HG02840 (cell line): ENCODE measurements around the gene KIAA0513.
"Not testable (repeated sequence)": the region's sequence is repeated elsewhere in the genome, so short reads cannot be mapped to it uniquely, and the experiment has no call there.

ENCODE experiments used
- ATAC-seq: cut with Tn5 transposase; IDR thresholded peaks from one replicate; pipeline ENCODE4 v1.9.1; 2021; ENCODE audit warnings: mild to moderate bottlenecking, moderate library complexity, moderate number of reproducible peaks; ENCODE audit not compliant: unreplicated experiment, low FRiP score

The KIAA0513 gene

GRCh38 chr16:85027958-85028684 lies 526 bp downstream of the KIAA0513 start:
- peak; percentile 32 for ATAC-seq

DNA sequence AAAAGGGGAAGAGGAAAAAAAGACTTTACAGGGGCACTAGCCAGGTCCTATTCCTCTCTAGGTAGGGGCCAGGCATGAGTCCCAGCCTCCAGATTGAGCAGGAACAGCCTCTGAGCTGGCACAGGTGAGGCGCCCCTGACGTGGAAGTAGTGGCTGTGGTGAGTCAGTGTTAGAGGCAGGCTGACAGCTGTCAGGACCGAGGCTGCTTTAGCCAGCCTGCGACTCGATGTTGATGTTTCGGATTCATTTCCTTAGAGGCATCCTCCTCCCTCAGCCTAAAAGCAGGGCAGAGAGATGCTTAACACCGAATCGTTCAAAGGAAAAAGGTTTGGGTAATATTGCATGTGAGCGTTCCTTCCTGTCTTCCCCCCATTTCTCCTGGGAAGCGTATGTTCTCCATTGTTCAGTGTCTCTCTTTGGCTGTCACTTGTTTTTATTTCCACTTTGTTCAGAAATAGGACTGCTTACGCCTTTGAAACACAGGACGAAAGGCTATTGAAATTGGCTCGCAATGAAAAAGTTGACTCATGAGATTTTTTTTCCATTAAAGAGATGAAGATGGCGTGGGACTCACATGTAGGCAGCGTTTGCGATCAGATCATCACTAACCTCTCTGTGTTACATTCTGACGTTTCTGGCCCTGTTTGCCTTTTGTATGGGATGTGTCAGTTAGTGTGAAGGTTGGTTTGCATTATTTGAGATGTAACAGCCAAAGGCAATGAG lies 1.3 kb downstream of the KIAA0513 start:
- no peak for ATAC-seq

DNA sequence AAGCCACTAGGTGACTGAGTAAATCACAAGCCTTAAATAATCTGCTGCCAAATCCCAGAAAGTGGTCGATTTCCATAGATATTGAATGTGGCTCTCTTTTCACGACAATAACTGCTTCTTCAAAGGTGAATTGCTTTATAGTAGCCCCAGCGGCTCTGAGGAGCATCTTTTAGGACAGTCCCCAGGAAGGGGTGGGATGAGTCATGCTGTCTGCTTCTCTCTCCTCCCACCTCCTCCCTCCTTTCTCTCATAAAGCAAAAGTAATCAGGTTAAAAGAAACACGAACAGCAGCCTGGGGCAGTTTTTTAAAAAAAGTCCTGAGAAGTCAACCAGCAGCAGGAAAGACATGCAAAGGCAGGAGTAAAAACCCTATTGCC lies 1.8 kb downstream of the KIAA0513 start:
- no peak for ATAC-seq

DNA sequence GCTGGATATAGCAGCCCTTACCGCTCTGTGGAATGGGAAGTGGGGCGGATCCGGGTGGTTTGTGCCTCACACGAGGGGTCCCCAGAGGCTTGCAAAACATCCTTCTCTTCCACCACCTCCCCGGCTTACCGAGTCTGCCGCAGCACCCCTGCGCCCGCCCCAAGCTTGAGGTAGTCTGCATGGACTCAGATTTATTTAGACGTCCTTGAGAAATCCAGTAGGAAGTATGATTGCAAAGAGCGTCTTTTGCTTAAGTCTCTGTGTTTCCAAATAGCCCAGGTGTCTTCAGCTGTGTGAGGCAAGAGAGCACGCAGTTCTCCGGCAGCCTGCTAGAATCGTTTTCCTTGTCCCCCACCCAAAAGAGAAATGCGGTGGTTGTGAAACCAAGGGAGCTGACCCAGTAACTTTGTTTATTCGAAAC lies 2.4 kb downstream of the KIAA0513 start:
- ATAC-seq = no peak

GRCh38 chr16:85031451-85031850 lies 3.9 kb downstream of the KIAA0513 start:
- ATAC-seq = no peak

DNA sequence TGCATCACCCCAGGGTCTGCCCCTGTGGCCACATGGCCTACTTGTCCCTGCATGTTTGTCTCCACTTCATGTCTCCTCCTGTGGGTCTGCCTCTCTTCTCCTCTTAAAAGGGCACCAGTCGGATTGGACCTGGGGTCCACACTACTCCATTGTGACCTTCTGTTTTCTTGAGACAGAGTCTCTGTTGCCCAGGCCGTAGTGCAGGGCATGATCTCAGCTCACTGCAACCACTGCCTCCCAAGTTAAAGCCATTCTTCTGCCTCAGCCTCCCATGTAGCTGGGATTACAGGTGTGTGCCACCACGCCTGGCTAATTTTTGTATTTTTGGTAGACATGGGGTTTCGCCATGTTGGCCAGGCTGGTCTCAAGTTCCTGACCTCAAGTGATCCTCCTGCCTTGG lies 4.6 kb downstream of the KIAA0513 start:
- not testable (repeated sequence) for ATAC-seq

GRCh38 chr16:85033171-85033570 lies 5.6 kb downstream of the KIAA0513 start:
- ATAC-seq = no peak

GRCh38 chr16:85034591-85035433 lies 7.2 kb downstream of the KIAA0513 start:
- ATAC-seq = no peak

- ATAC-seq = no peak
These were observed 8.8 kb downstream of the KIAA0513 start for GRCh38 chr16:85036236-85037049.

DNA sequence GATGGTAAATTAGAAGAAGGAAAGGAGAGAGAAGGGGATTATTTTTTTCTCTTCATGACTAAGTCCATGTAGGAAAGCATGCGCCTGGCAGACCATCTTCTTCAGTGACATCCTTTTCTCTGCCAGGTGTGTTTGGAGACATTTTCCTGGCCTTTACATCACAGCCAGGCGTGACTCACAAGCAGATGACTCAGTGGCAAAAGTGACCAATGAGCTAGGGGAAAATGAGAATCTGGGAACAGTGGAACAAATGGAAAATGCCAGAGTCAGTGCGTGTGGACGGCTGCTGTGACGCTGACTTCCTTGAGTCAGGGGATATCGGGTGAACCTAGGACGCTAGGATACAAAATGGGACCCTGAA lies 9.4 kb downstream of the KIAA0513 start:
- no peak for ATAC-seq

DNA sequence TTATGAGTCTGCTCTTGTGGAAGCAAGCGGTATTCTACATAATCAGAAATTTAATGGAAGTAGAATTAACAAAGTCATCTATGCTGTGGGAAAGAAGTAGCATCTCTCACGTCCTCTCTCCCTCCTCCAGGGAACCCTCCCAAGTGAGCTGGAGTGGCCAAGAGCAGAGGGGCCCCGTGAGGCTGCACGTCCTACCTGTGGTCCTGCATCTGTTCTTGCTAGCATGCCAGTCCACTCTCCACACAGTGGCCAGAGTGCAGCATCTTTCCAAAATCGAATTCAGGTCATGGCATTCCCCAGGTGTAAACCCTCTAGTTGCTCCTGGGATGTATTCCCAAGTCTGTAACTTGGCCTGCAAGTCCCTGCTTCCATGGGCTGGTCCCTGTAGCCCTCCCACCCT lies 10.1 kb downstream of the KIAA0513 start:
- ATAC-seq = no peak

DNA sequence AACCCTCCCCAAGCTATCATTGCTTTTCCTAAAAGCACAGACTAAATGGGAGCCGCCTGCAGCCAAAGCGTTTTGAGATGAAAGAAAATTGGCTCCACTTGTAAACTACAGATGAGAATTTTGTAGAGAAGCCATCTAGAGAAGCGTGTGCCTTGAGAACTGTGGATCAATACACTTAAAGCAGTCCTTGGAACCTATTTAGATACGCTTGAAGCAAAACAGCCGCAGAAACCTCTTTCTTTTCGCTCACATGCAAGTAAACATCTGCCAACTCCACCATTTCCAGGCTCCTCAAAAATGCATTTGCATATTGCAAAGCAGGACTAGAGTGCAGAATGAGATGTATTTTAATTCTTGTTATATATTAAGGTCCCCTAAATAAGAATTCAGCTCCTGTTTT lies 13.1 kb downstream of the KIAA0513 start:
- no peak for ATAC-seq

GRCh38 chr16:85041219-85042166 lies 13.9 kb downstream of the KIAA0513 start:
- no peak for ATAC-seq

- ATAC-seq = no peak
These were observed 14.6 kb downstream of the KIAA0513 start for GRCh38 chr16:85042167-85042526.

GRCh38 chr16:85042606-85043005 lies 15.0 kb downstream of the KIAA0513 start:
- no peak for ATAC-seq

- no peak for ATAC-seq
These were observed 17.5 kb downstream of the KIAA0513 start for GRCh38 chr16:85045077-85045476.

DNA sequence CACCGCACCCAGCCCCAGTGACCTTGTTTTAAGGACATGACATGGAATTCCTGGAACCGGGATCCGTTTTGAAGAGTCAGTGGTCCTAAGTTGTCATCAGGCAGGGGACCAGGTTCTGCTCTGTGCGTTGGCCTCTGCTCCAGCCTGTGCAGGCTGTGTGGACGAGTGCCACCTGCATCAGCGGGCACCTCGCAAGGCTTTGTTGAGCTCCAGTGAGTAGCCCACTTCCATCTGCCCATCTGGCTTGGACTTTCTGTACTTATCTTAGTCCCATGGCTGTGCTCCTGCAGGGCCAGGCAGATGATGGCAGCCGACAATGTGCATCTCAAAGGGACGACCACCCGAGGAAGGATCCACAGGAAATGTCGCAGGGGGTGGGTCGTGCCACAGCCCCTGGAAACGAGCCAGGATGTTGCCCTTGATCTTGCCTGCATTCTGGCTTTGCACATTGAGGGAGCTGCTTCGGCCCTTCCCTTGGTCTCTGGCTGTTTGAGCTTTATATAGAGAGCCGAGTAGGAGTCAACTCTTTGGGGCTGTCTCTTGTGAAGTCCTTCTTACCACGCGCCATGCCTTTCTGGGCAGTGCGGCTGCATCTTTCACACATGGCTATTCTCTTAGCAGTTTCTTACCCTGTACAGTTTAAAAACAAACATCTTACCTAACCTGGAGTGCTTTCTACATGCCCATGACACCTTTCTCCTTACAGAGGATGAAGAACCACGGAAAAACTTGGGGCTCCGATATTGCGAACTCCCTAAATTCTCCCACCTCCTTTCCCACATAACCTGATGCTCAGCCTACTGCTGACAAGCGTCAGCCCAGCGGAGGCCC lies 18.3 kb downstream of the KIAA0513 start:
- ATAC-seq = no peak

GRCh38 chr16:85046472-85046916 lies 18.9 kb downstream of the KIAA0513 start:
- ATAC-seq = no peak
